Left forelimb (tissue), 1 donor: ENCODE results near the gene HNRNPL.
"Not testable (repeated sequence)": the region's sequence is repeated elsewhere in the genome, so short reads cannot be mapped to it uniquely, and the experiment has no call there.

Experiments
- DNase-seq: peaks from one replicate; pipeline ENCODE4 v3.0.0-alpha.2; 2018; ENCODE audit warnings: low spot score

HNRNPL gene

DNA sequence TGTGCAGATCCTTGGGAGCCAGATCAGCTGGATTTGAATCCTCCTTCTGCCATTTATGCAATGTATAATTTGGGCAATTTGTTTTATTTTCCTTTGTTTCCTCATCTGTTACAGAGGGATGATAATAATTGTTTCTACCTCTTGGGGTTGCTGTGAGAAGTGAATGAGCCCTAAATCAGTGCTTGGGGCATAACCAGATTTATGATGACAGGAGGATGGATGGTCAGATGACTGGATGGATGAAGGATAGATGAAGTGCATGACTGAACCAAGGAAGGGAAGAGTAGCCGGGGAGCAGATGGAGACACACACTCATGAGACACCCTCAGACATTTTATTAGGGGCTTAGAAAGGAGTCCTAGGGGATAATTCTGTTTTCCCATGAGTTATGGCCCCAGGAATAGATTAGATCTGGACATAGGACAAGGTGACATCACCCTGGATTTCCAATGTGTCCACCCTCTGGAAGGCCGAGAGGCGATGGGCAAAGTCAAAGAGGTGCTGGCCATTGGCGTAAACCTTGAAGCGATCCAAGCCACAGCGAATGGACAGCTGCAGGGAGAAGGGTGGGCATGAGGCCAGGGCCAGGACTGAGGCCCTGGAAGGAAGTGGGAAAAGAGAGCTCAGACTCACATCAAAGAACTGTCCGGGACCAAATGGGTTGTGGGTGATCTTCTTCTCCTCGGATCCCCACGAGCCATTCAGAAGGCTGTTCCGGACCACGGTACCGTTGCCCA, 48.3 kb downstream of the HNRNPL start:
- no peak for DNase-seq

DNA sequence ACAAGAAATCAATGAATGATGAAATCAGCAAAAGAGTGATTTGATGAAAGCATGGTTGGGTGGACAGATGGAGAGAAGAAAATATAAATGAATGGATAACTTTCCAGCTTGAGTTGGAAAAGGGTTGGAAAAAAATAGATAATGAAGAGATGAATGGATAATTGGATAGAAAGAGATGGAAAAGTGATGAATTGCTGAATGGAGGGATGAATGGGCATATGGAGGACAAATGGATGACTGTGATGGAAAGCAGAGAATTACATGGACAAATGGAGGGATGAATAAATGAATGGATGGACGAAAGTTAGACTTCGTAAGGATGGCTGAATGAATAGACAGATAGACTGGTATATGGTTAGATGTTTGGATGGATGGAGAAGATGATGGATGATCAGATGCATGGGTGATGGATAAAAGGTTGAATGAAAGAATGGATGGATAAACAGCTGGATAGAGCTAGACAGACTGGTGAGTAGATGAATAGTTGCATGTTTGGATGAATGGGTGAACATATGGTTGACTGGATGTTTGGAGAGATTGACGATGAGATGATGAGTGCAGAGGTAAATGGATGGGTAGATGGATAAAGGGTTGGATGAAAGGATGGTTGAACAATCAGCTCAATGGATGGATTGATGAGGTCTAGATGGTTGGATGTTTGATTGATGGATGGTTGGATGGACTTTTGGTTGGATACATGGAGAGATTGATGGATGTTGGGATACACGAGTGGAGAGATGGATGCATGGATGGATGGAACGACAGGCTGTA, 49.0 kb downstream of the HNRNPL start:
- no peak for DNase-seq

GRCh38 chr19:38799104-38799503, 50.7 kb downstream of the HNRNPL start:
- no peak for DNase-seq

GRCh38 chr19:38797781-38798180, 52.0 kb downstream of the HNRNPL start:
- not testable (repeated sequence) for DNase-seq

DNA sequence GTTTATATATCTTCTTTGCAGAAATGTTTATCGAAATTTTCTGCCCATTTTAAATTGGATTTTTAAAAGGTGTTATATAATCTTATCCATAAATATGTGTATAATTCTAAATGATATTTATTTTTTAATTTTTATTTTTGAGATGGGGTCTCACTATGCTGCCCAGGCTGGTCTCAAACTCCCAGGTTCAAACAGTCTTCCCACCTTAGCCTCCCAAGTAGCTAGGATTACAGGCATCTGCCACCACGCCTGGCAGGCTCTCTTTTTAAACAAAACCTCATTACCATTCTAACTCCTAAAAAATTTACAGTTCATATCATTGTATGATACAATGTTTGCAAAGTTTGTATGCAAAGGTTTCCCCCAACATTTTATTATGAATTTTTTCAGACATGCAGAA, 53.6 kb downstream of the HNRNPL start:
- no peak for DNase-seq

- DNase-seq: no peak
These were observed 54.2 kb downstream of the HNRNPL start for GRCh38 chr19:38795549-38795948.

GRCh38 chr19:38793671-38794070, 56.1 kb downstream of the HNRNPL start:
- DNase-seq: no peak

- no peak for DNase-seq
These were observed 56.6 kb downstream of the HNRNPL start for GRCh38 chr19:38793177-38793576.

- no peak for DNase-seq
These were observed 57.3 kb downstream of the HNRNPL start for GRCh38 chr19:38792250-38793111.

DNA sequence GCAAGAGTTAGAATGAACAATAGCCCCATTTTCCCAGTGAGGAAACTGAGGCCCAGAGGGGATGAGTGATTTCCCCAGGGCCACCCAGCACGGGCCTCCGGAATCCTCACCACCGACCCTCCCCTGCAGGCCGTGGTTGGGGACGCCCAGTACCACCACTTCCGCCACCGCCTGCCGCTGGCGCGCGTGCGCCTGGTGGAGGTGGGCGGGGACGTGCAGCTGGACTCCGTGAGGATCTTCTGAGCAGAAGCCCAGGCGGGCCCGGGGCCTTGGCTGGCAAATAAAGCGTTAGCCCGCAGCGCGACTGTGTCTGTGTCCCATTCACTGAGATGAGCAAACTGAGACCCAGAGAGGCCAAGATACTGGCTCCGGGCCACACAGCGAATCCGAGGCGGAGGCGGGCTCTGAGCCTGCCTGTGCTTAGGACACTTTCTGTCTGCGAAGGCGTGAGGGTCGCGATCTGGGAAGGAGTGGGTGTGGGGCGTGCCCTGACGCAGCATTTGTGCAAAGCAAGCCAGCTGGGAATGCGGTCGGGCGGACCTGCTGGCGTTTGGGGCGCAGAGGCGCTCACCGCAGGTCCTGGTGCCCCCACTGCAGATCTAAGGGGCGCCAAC, 58.2 kb downstream of the HNRNPL start:
- DNase-seq: not testable (repeated sequence)

DNA sequence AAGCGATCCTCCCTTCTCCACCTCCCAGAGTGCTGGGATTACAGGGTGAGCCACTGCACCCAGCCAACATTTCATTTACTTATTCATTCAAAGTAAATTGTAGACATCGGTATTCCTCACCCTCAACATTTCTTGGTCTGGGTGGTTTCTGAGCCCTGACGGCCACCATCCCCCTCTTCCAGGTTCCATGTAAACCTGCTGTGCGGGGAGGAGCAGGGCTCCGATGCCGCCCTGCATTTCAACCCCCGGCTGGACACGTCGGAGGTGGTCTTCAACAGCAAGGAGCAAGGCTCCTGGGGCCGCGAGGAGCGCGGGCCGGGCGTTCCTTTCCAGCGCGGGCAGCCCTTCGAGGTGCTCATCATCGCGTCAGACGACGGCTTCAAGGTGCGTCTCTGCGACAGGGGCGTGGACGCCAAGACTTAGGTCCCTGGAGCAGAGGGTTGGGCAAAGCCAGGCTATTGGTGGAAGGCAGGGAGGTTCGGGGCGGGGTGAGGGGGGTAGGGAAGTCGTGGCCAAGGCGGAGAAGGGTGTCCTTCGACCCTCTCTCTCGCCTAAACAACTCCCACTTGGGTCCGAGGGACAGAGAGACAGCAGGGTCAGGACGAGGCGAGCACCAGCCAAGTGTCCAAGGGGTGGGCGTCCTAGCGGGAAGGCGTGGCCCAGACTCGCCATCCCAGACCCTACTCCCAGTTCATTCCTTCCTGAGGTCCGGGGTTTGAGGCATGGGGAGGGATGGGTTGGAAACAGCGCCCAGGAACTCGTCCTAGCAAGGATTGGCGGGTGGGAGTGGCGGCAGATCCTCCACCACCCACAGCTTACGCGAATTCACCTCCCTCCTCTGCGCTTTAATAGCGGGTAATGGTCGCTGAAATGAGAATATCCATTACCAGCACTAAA, 59.0 kb downstream of the HNRNPL start:
- DNase-seq: not testable (repeated sequence)

GRCh38 chr19:38788478-38789243, 61.1 kb downstream of the HNRNPL start, which contains the start of gene LGALS7B:
Gene LGALS7B (plus strand): TSS chr19:38789200. CDS start chr19:38789227, 27 bp downstream.
- no peak for DNase-seq

DNA sequence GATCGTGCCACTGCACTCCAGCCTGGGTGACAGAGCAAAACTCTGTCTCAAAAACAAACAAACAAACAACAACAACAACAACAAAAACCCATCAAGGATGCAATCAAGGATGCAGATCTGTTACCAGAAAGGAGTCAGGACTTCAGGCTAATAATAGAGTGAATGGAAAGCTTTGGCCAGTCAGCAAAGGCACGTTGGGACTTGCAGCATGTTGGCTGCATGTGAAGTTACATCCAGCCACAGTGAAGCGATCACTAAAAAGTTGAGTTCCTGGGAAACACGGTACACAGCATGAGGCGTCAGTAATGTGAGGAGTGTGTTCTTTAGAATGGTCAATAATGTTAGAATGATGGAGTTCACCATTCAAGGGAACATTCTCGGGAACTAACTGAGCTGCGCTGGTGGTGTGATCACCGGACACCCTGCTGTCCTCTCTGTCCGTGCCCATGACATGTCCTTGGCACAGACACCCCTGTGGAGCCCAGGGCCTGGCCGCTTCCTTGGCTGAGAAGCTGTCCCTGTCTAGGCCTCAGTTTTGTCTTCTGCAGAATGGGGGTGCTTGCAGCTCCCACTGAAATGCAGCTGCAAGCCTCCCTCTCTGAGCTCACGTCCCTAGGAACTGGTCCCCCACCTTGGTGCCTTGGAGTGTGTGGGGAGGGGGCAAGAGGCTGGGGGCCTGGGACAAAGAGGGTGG, 63.1 kb downstream of the HNRNPL start:
- no peak for DNase-seq
